CD4-positive, alpha-beta memory T cell (primary cell): ENCODE results near the gene IL3. TPM values are rescaled to one million over a fixed set of nuclear protein-coding genes. Genes with fewer than 3 reads are reported as not detected.
A peak's percentile ranks its signal among the peaks of the same experiment; 100 is the strongest.

Experiments used
- CTCF ChIA-PET: fragments of 350-600 bp; sonication (Branson Sonifier 250); formaldehyde crosslinking; loops from one replicate; lab custom pipeline; 2021; ENCODE audit warnings: inconsistent platforms; ENCODE audit not compliant: partially characterized antibody; lab: Charles Lee
- POLR2A ChIA-PET: fragments of 350-600 bp; sonication (Branson Sonifier 250); formaldehyde crosslinking; loops from one replicate; lab custom pipeline; 2021; ENCODE audit not compliant: partially characterized antibody; lab: Charles Lee
- DNase-seq, 5 donors: peaks; one replicate each; pipeline versions ENCODE4 v3.0.0 to v3.0.0-alpha.2; 2020 to 2022; ENCODE audit warnings: mixed read lengths in 1 of 5
- H3K27ac ChIP-seq: one replicate; pipeline ENCODE4 v1.7.0; 2013; ENCODE audit warnings: low read depth, low read length
- H3K27me3 ChIP-seq: 2 replicates; pipeline ENCODE4 v1.7.0; 2013; ENCODE audit warnings: mild to moderate bottlenecking, low read length, moderate library complexity; ENCODE audit not compliant: insufficient read depth
- H3K36me3 ChIP-seq: 2 replicates; pipeline ENCODE4 v1.7.0; 2013; ENCODE audit warnings: mild to moderate bottlenecking, low read length, moderate library complexity; ENCODE audit not compliant: insufficient read depth
- H3K4me1 ChIP-seq: 2 replicates; pipeline ENCODE4 v1.7.0; 2013; ENCODE audit warnings: mild to moderate bottlenecking, low read length, moderate library complexity; ENCODE audit not compliant: insufficient read depth
- H3K4me3 ChIP-seq, 2 donors: one replicate each; pipeline ENCODE4 v1.7.0; 2013; ENCODE audit warnings: low read length in 2 of 2, mild to moderate bottlenecking in 1 of 2
- H3K9me3 ChIP-seq, 2 donors: one replicate each; pipeline ENCODE4 v1.7.0; 2013; ENCODE audit warnings: low read length in 2 of 2, control low read depth in 1 of 2; ENCODE audit not compliant: control insufficient read depth in 1 of 2
- H3K27ac Mint-ChIP-seq, 7 donors: one replicate each; pipeline ENCODE4 v1.8.0; 2020 to 2021; ENCODE audit warnings: mixed read lengths in 7 of 7, mild to moderate bottlenecking in 6 of 7, inconsistent platforms in 3 of 7, moderate library complexity in 3 of 7
- H3K27me3 Mint-ChIP-seq, 2 donors: one replicate each; pipeline ENCODE4 v1.8.0; 2020 to 2021; ENCODE audit warnings: mixed read lengths in 2 of 2
- H3K36me3 Mint-ChIP-seq, 2 donors: one replicate each; pipeline ENCODE4 v1.8.0; 2020 to 2021; ENCODE audit warnings: mixed read lengths in 2 of 2, inconsistent platforms in 1 of 2, mild to moderate bottlenecking in 1 of 2
- H3K4me1 Mint-ChIP-seq, 4 donors: one replicate each; pipeline ENCODE4 v1.8.0; 2020 to 2021; ENCODE audit warnings: mixed read lengths in 4 of 4, mild to moderate bottlenecking in 1 of 4
- H3K4me3 Mint-ChIP-seq, 8 donors: one replicate each; pipeline ENCODE4 v1.8.0; 2020 to 2021; ENCODE audit warnings: mixed read lengths in 8 of 8, mild to moderate bottlenecking in 7 of 8, moderate library complexity in 6 of 8, inconsistent platforms in 3 of 8
- H3K9me3 Mint-ChIP-seq, 8 donors: one replicate each; pipeline ENCODE4 v1.8.0; 2020 to 2021; ENCODE audit warnings: mixed read lengths in 8 of 8, mild to moderate bottlenecking in 5 of 8, inconsistent platforms in 3 of 8, moderate library complexity in 1 of 8
- intact Hi-C: fragments of 100-400 bp; cut with micrococcal nuclease; formaldehyde crosslinking; loops from one replicate; pipeline ENCODE4 v1.15.1; 2023
- polyA plus RNA-seq, 2 donors: library from polyadenylated mRNA; unstranded; fragments of 300-500 nt; fragmentation: Illumina TruSeq; gene quantifications; one replicate each; pipeline ENCODE4 v1.2.3, GENCODE V29; 2021
- total RNA-seq, 2 experiments: library from RNA; stranded (reverse); gene quantifications; one replicate each; pipeline ENCODE4 v1.2.3, GENCODE V29; 2021

Gene IL3
- total and polyA plus RNA-seq, 4 experiments from 2014 or later, result not detected

GRCh38 chr5:132066871-132067270 lies 6.4 kb downstream of the IL3 start:
- ChIA-PET POLR2A (no interaction called here), CTCF (interaction anchor here (0.6 to 8.5 kb wide), 11 partner anchors 16 to 477 kb away, joined by 3 to 73 read pairs (median 3); no protein-coding TSS in a partner anchor)
- Mint-ChIP-seq H3K9me3 (no peaks in the 10 kb centered on the region), H3K36me3 (no peaks in the 10 kb centered on the region), H3K27ac (peak overlapping the region in 4 of 7 donors; percentile 49 to 60 (median 58)), H3K4me3 (no peak overlapping the region), H3K27me3 (no peaks in the 10 kb centered on the region), H3K4me1 (peaks cover 13 to 52% (median 35%) of the 10 kb centered on the region in 4 donors)
- DNase-seq, result no peak
- Histone ChIP-seq H3K27me3 (no peaks in the 10 kb centered on the region), H3K9me3 (no peaks in the 10 kb centered on the region), H3K27ac (no peak overlapping the region), H3K4me3 (no peak overlapping the region), H3K4me1 (peaks cover 25% of the 10 kb centered on the region), H3K36me3 (no peaks in the 10 kb centered on the region)
- intact Hi-C loops, result loop anchor here (10.0 kb wide), 1 partner anchor 318 kb away; no protein-coding TSS in a partner anchor

GRCh38 chr5:132067451-132067850 lies 7.0 kb downstream of the IL3 start:
- H3K36me3 ChIP-seq, result no peaks in the 10 kb centered on the region
- Mint-ChIP-seq H3K9me3 (no peaks in the 10 kb centered on the region), H3K27me3 (no peaks in the 10 kb centered on the region), H3K27ac (peak overlapping the region in 3 of 7 donors; percentile 24 to 49 (median 46)), H3K4me1 (peaks cover 13 to 57% (median 39%) of the 10 kb centered on the region in 4 donors), H3K36me3 (no peaks in the 10 kb centered on the region), H3K4me3 (no peak overlapping the region)
- peaks cover 25% of the 10 kb centered on the region for H3K4me1 ChIP-seq
- CTCF ChIA-PET, result interaction anchor here (0.7 to 8.5 kb wide), 9 partner anchors 16 to 478 kb away, joined by 3 to 73 read pairs (median 3); no protein-coding TSS in a partner anchor
- H3K27ac ChIP-seq, result no peak overlapping the region
- intact Hi-C loops, result loop anchor here (10.0 kb wide), 1 partner anchor 317 kb away; no protein-coding TSS in a partner anchor
- POLR2A ChIA-PET, result no interaction called here
- no peak for DNase-seq
- no peak overlapping the region for H3K4me3 ChIP-seq
- H3K27me3 ChIP-seq, result no peaks in the 10 kb centered on the region
- no peaks in the 10 kb centered on the region for H3K9me3 ChIP-seq

DNA sequence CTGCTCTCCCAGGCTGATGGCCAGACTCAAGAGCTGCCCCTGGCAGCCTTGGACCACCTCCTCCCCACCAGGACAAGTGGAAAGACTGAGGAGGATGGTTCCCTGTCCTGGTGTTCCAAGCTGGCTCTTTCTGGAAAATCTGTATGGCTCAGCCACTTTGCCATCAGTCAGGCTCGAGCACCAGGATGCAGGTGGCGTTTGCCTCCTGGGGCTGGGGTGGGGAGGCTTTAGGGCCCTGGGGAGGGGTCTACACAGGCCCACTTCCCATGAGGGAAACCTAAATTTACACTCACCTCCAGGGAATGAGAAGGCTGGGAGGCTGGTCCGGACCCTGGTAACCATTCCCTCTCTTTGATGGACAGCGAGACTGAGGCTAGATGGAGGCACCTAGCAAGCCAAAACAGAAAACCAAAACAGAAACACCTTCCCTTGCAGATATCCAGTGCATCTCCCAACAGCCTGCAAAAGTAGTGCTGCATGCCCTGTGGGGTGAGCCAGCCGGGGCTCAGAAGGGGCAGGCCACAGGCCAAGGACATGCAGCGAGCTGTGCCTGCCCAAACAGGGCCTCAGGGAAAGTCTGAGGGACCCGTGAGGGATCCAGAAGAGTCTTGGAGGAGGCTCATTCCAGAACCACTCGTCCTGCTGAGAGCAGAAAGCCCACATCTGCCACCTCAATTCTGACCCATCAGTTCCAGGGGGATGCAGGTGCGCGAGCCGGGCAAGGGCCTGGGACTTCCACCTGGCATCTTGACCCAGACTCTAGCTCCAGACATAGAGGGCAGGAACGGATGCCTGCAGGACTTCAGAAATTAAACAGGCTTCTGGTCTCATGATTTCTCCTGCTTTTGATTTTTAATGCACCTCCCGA lies 7.7 kb downstream of the IL3 start:
- intact Hi-C loops, result loop anchor here (10.0 kb wide), 1 partner anchor 317 kb away; no protein-coding TSS in a partner anchor
- no peak overlapping the region for H3K27ac Mint-ChIP-seq
- peaks cover 28% of the 10 kb centered on the region for H3K4me1 ChIP-seq
- H3K27me3 ChIP-seq, result no peaks in the 10 kb centered on the region
- no peak for DNase-seq
- ChIA-PET POLR2A (no interaction called here), CTCF (interaction anchor here (1.1 to 8.5 kb wide), 4 partner anchors 15 to 170 kb away, joined by 3 to 73 read pairs (median 8); no protein-coding TSS in a partner anchor)
- H3K4me3 Mint-ChIP-seq, result no peak overlapping the region
- H3K27ac ChIP-seq, result no peak overlapping the region
- no peaks in the 10 kb centered on the region for H3K27me3 Mint-ChIP-seq
- H3K36me3 ChIP-seq, result no peaks in the 10 kb centered on the region
- peaks cover 12 to 62% (median 41%) of the 10 kb centered on the region in 4 donors for H3K4me1 Mint-ChIP-seq
- H3K36me3 Mint-ChIP-seq, result no peaks in the 10 kb centered on the region
- no peak overlapping the region for H3K4me3 ChIP-seq
- H3K9me3 ChIP-seq, result no peaks in the 10 kb centered on the region
- no peaks in the 10 kb centered on the region for H3K9me3 Mint-ChIP-seq

- H3K27me3 ChIP-seq, result no peaks in the 10 kb centered on the region
- no peak overlapping the region for H3K27ac ChIP-seq
- Mint-ChIP-seq H3K4me1 (peaks cover 10 to 64% (median 38%) of the 10 kb centered on the region in 4 donors), H3K4me3 (no peak overlapping the region), H3K27ac (peak overlapping the region in 1 of 7 donors; percentile 46), H3K36me3 (no peaks in the 10 kb centered on the region), H3K9me3 (no peaks in the 10 kb centered on the region), H3K27me3 (no peaks in the 10 kb centered on the region)
- no peaks in the 10 kb centered on the region for H3K9me3 ChIP-seq
- POLR2A ChIA-PET, result interaction anchor here (1.2 kb wide), 1 partner anchor 28 kb away, joined by 3 read pairs; no protein-coding TSS in a partner anchor
- CTCF ChIA-PET, result interaction anchor here (1.2 to 8.5 kb wide), 3 partner anchors 65 to 169 kb away, joined by 3 to 73 read pairs (median 13); no protein-coding TSS in a partner anchor
- DNase-seq, result no peak
- intact Hi-C loops, result loop anchor here (10.0 kb wide), 1 partner anchor 315 kb away; no protein-coding TSS in a partner anchor
- no peaks in the 10 kb centered on the region for H3K36me3 ChIP-seq
- peaks cover 30% of the 10 kb centered on the region for H3K4me1 ChIP-seq
- H3K4me3 ChIP-seq, result no peak overlapping the region
Observed at GRCh38 chr5:132069561-132069960, 9.1 kb downstream of the IL3 start.

DNA sequence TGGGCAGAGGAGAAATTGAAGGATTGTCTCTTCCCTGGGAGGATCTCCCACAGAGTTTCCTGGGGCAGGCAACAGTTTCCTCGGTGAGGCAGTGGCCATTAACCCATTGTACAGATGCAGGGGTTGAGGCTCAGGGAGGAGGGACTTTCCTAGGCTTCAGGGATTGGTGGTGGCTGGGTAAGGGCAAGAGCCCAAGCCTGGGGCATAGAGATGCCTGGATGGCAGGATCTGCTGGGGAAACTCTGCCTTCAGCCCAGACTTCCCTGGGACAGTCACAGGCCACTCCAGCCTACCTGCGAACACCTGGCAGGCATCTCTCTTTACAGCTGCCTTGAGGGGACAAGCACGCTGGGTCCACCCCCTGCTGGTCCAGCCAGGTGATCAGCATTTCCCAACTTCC lies 9.5 kb downstream of the IL3 start:
- Mint-ChIP-seq H3K4me3 (no peak overlapping the region), H3K4me1 (peaks cover 11 to 64% (median 37%) of the 10 kb centered on the region in 4 donors), H3K27ac (peak overlapping the region in 1 of 7 donors; percentile 22), H3K36me3 (no peaks in the 10 kb centered on the region), H3K27me3 (no peaks in the 10 kb centered on the region), H3K9me3 (no peaks in the 10 kb centered on the region)
- H3K27me3 ChIP-seq, result no peaks in the 10 kb centered on the region
- POLR2A ChIA-PET, result interaction anchor here (1.2 kb wide), 1 partner anchor 28 kb away, joined by 3 read pairs; no protein-coding TSS in a partner anchor
- DNase-seq, result no peak
- no peaks in the 10 kb centered on the region for H3K9me3 ChIP-seq
- CTCF ChIA-PET, result interaction anchor here (1.2 to 8.5 kb wide), 2 partner anchors 64 to 109 kb away, joined by 3 to 73 read pairs; no protein-coding TSS in a partner anchor
- H3K27ac ChIP-seq, result no peak overlapping the region
- intact Hi-C loops, result loop anchor here (10.0 kb wide), 1 partner anchor 315 kb away; no protein-coding TSS in a partner anchor
- H3K4me1 ChIP-seq, result peaks cover 30% of the 10 kb centered on the region
- H3K36me3 ChIP-seq, result no peaks in the 10 kb centered on the region
- H3K4me3 ChIP-seq, result no peak overlapping the region

DNA sequence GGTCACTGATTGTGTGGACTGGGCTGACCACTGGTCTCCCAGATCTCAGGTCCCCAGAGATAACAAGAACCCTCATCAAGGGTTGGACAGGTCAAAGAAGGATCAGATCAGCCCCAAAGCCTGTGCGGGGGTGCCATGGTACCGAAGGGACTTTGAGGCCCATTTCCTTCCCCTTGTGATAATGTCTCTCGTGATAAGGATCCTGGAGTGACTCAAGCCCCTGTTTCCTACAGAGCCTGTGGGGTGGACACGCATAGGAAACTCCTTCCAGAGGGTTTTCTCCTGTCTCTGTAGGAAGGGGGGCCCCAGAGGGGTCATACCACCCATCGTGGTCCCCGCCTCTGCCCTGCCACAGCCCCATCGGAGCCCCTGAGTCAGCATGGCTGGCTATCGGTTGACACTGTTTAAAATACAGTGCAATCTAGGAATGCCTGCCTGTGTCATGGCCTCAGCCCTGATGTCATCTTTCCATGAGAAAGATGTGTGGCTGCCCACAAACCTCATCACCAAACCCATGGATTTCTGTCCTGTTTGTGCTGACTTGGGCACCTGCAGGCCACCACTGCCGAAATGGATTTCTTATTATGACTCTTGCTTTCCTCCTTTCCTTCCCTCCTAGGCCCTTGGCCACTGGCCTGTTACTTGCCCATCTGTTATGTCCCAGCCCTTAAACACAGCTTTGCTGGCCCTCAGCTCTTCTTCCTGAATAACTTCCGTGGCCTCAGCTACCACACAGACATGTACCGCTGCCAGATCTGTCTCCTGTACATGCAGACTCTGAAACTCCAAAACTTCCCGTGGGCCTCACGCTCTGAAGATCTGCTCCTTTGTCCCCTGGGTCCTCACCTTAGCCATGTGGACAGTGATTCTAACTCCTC lies 10.2 kb downstream of the IL3 start:
- H3K4me1 ChIP-seq, result peaks cover 33% of the 10 kb centered on the region
- no peaks in the 10 kb centered on the region for H3K27me3 ChIP-seq
- Mint-ChIP-seq H3K36me3 (no peaks in the 10 kb centered on the region), H3K4me1 (peaks cover 12 to 64% (median 37%) of the 10 kb centered on the region in 4 donors), H3K27ac (peak overlapping the region in 4 of 7 donors; percentile 1 to 29 (median 18)), H3K4me3 (peak overlapping the region in 1 of 8 donors; percentile 25), H3K27me3 (no peaks in the 10 kb centered on the region), H3K9me3 (no peaks in the 10 kb centered on the region)
- DNase-seq, result no peak
- no peak overlapping the region for H3K27ac ChIP-seq
- intact Hi-C loops, result no loop called here
- CTCF ChIA-PET, result no interaction called here
- POLR2A ChIA-PET, result interaction anchor here (1.4 kb wide), 1 partner anchor 28 kb away, joined by 3 read pairs; no protein-coding TSS in a partner anchor
- H3K4me3 ChIP-seq, result no peak overlapping the region
- no peaks in the 10 kb centered on the region for H3K36me3 ChIP-seq
- H3K9me3 ChIP-seq, result no peaks in the 10 kb centered on the region
